Ectodermal cell (in vitro differentiated cells): Measurements from ENCODE around the gene SPON1.

ENCODE experiments used
- H3K27ac ChIP-seq: 2 replicates; pipeline ENCODE4 v1.7.0; 2013; ENCODE audit warnings: mild to moderate bottlenecking, low read depth, low read length; ENCODE audit not compliant: insufficient read depth, poor library complexity, severe bottlenecking
- H3K27me3 ChIP-seq: 2 replicates; pipeline ENCODE4 v1.7.0; 2013; ENCODE audit warnings: mild to moderate bottlenecking, low read length; ENCODE audit not compliant: insufficient read depth, control insufficient read depth, poor library complexity, severe bottlenecking
- H3K36me3 ChIP-seq: one replicate; pipeline ENCODE4 v1.7.0; 2013; ENCODE audit warnings: low read length; ENCODE audit not compliant: control insufficient read depth, insufficient read depth
- H3K4me1 ChIP-seq: one replicate; pipeline ENCODE4 v1.7.0; 2013; ENCODE audit warnings: low read length; ENCODE audit not compliant: control insufficient read depth, insufficient read depth
- H3K4me3 ChIP-seq: 2 replicates; pipeline ENCODE4 v1.7.0; 2013; ENCODE audit warnings: low read depth, low read length, control low read depth; ENCODE audit not compliant: insufficient read depth
- H3K9me3 ChIP-seq: 2 replicates; pipeline ENCODE4 v1.7.0; 2013; ENCODE audit warnings: mild to moderate bottlenecking, low read length, moderate library complexity; ENCODE audit not compliant: control insufficient read depth
- WGBS, 2 experiments: methylation state at CpG; one replicate each; pipeline ENCODE4 v1.1.7; 2013; ENCODE audit warnings: missing lambda C conversion rate in 2 of 2; 5-methylcytosine and 5-hydroxymethylcytosine counted together

Gene SPON1

GRCh38 chr11:14052198-14052597 is 89.7 kb downstream of the SPON1 start:
- Histone ChIP-seq H3K27ac (no peak overlapping the region), H3K4me3 (no peak overlapping the region), H3K36me3 (no peaks in the 10 kb centered on the region), H3K9me3 (no peaks in the 10 kb centered on the region), H3K4me1 (no peaks in the 10 kb centered on the region), H3K27me3 (no peaks in the 10 kb centered on the region)
- WGBS, 2 experiments, result 89 to 94% methylated on average over 2 to 3 of the region's 3 CpGs

- WGBS, 2 experiments, result 93 to 95% methylated on average over 11 to 12 of the region's 12 CpGs
- H3K9me3 ChIP-seq, result no peaks in the 10 kb centered on the region
- H3K4me3 ChIP-seq, result no peak overlapping the region
- H3K4me1 ChIP-seq, result no peaks in the 10 kb centered on the region
- H3K36me3 ChIP-seq, result no peaks in the 10 kb centered on the region
- H3K27me3 ChIP-seq, result no peaks in the 10 kb centered on the region
- H3K27ac ChIP-seq, result no peak overlapping the region
Measured at GRCh38 chr11:14054116-14055107, 91.9 kb downstream of the SPON1 start.

GRCh38 chr11:14055936-14056335 is 93.4 kb downstream of the SPON1 start:
- 83 to 100% methylated on average over 1 of the region's 1 CpG for WGBS, 2 experiments
- Histone ChIP-seq H3K36me3 (no peaks in the 10 kb centered on the region), H3K9me3 (no peaks in the 10 kb centered on the region), H3K27me3 (no peaks in the 10 kb centered on the region), H3K4me3 (no peak overlapping the region), H3K4me1 (no peaks in the 10 kb centered on the region), H3K27ac (no peak overlapping the region)

GRCh38 chr11:14058061-14058460 is 95.5 kb downstream of the SPON1 start:
- Histone ChIP-seq H3K9me3 (no peaks in the 10 kb centered on the region), H3K27me3 (no peaks in the 10 kb centered on the region), H3K4me3 (no peak overlapping the region), H3K27ac (no peak overlapping the region), H3K4me1 (no peaks in the 10 kb centered on the region), H3K36me3 (no peaks in the 10 kb centered on the region)
- WGBS, 2 experiments, result 89 to 94% methylated on average over 4 to 5 of the region's 5 CpGs

DNA sequence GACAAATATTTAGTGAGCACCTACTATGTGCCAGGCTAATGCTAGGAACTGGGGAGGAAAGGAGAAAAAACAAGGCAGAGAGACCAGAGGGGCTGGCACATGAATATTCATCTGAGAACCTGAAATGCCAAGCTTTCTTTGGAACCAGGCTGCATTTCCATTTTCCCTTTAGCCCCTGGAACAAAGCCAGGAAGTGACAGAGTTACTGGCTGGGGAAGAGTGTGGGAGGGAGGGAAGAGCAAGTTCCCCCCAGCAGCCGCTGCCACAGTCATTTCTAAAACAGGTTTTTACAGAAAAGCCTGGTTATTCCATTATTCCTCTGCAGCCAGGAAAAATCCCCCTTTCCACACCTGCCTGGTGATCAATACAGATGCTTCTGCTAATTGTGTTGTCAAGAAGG is 97.0 kb downstream of the SPON1 start:
- H3K27ac ChIP-seq, result no peak overlapping the region
- no peaks in the 10 kb centered on the region for H3K27me3 ChIP-seq
- H3K9me3 ChIP-seq, result no peaks in the 10 kb centered on the region
- H3K36me3 ChIP-seq, result no peaks in the 10 kb centered on the region
- no peak overlapping the region for H3K4me3 ChIP-seq
- 80 to 91% methylated on average over 1 of the region's 1 CpG for WGBS, 2 experiments
- H3K4me1 ChIP-seq, result peaks cover 3% of the 10 kb centered on the region

GRCh38 chr11:14061721-14062120 is 99.2 kb downstream of the SPON1 start:
- no peak overlapping the region for H3K4me3 ChIP-seq
- 93 to 96% methylated on average over 3 of the region's 3 CpGs for WGBS, 2 experiments
- H3K27ac ChIP-seq, result no peak overlapping the region
- peaks cover 3% of the 10 kb centered on the region for H3K4me1 ChIP-seq
- H3K9me3 ChIP-seq, result no peaks in the 10 kb centered on the region
- no peaks in the 10 kb centered on the region for H3K27me3 ChIP-seq
- no peaks in the 10 kb centered on the region for H3K36me3 ChIP-seq

GRCh38 chr11:14065141-14065540 is 102.6 kb downstream of the SPON1 start:
- Histone ChIP-seq H3K4me3 (no peak overlapping the region), H3K27me3 (no peaks in the 10 kb centered on the region), H3K9me3 (no peaks in the 10 kb centered on the region), H3K36me3 (no peaks in the 10 kb centered on the region), H3K4me1 (peaks cover 3% of the 10 kb centered on the region), H3K27ac (no peak overlapping the region)
- 92 to 94% methylated on average over 8 of the region's 8 CpGs for WGBS, 2 experiments

- Histone ChIP-seq H3K36me3 (no peaks in the 10 kb centered on the region), H3K27me3 (no peaks in the 10 kb centered on the region), H3K9me3 (no peaks in the 10 kb centered on the region), H3K4me3 (no peak overlapping the region), H3K27ac (no peak overlapping the region), H3K4me1 (peaks cover 3% of the 10 kb centered on the region)
- WGBS, 2 experiments, result 71 to 91% methylated on average over 1 of the region's 1 CpG
Measured at GRCh38 chr11:14065681-14066080, 103.2 kb downstream of the SPON1 start.

DNA sequence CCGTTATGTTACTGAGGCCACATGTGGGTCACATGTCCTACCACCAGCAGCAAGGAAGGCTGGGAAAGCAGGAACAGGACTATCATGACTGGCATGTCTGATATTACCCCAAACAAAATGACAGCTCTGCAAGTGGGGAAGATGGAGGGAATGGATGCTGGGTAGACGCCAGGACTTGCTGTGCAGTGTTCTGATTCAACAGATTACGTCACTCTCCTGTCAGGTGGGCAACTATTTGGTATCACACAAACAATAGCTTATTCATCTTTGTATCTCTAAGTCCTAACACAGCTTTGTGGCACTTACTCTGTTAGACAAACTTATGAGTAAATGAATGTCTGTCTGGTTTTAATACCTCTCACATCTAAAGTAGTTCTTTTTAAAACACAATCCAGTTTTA is 105.2 kb downstream of the SPON1 start:
- Histone ChIP-seq H3K27me3 (no peaks in the 10 kb centered on the region), H3K4me3 (no peak overlapping the region), H3K9me3 (no peaks in the 10 kb centered on the region), H3K36me3 (no peaks in the 10 kb centered on the region), H3K4me1 (peaks cover 3% of the 10 kb centered on the region), H3K27ac (no peak overlapping the region)
- WGBS, 2 experiments, result 90 to 99% methylated on average over 3 of the region's 3 CpGs

DNA sequence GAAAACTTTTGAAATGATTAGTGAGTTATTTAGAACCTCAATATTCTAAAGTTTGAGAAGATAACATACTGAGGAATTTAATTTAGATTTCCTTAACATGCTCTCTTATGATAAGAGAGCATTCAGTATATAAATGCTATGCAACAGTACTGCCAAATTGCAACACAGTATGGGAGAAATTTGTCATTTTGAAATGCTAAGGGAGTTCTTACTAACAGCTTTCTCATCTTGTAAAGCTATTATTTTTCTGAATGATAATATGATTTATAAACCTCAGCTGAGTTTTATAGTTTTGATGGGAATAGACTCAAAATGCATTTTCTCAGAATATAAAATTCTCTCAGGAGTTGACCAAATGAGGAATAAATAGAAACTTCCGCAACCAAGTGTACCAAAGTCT is 108.4 kb downstream of the SPON1 start:
- whole genome bisulfite sequencing, 2 experiments, result 95 to 100% methylated on average over 1 of the region's 1 CpG
- no peaks in the 10 kb centered on the region for H3K9me3 ChIP-seq
- no peak overlapping the region for H3K27ac ChIP-seq
- H3K27me3 ChIP-seq, result no peaks in the 10 kb centered on the region
- no peaks in the 10 kb centered on the region for H3K36me3 ChIP-seq
- peaks cover 16% of the 10 kb centered on the region for H3K4me1 ChIP-seq
- no peak overlapping the region for H3K4me3 ChIP-seq
